IPS-18c (cell line): ENCODE results near the gene HRH3.

ENCODE experiments used
- H3K4me3 ChIP-seq: 2 replicates; pipeline ENCODE4 v1.7.0; 2013; ENCODE audit warnings: low read depth, mild to moderate bottlenecking, low read length, moderate library complexity; ENCODE audit not compliant: insufficient read depth
- H3K9me3 ChIP-seq: one replicate; pipeline ENCODE4 v1.6.1; 2013; ENCODE audit warnings: mild to moderate bottlenecking, low read length, moderate library complexity; ENCODE audit not compliant: control insufficient read depth, insufficient read depth

Gene HRH3

GRCh38 chr20:62196286-62196685 lies 23.8 kb downstream of the HRH3 start:
- no peaks in the 10 kb centered on the region for H3K9me3 ChIP-seq
- H3K4me3 ChIP-seq, result no peak overlapping the region

- Histone ChIP-seq H3K4me3 (no peak overlapping the region), H3K9me3 (no peaks in the 10 kb centered on the region)
Measured at GRCh38 chr20:62195736-62196135, 24.3 kb downstream of the HRH3 start.

GRCh38 chr20:62195075-62195405 lies 25.0 kb downstream of the HRH3 start:
- H3K9me3 ChIP-seq, result no peaks in the 10 kb centered on the region
- H3K4me3 ChIP-seq, result no peak overlapping the region

GRCh38 chr20:62193079-62194025 lies 26.7 kb downstream of the HRH3 start:
- Histone ChIP-seq H3K9me3 (no peaks in the 10 kb centered on the region), H3K4me3 (no peak overlapping the region)

- no peak overlapping the region for H3K4me3 ChIP-seq
- H3K9me3 ChIP-seq, result no peaks in the 10 kb centered on the region
Measured at GRCh38 chr20:62192635-62193034, 27.4 kb downstream of the HRH3 start.

GRCh38 chr20:62191781-62192559 lies 28.1 kb downstream of the HRH3 start:
- no peak overlapping the region for H3K4me3 ChIP-seq
- no peaks in the 10 kb centered on the region for H3K9me3 ChIP-seq

GRCh38 chr20:62190639-62191411 lies 29.3 kb downstream of the HRH3 start:
- Histone ChIP-seq H3K4me3 (no peak overlapping the region), H3K9me3 (no peaks in the 10 kb centered on the region)

GRCh38 chr20:62186887-62187866 lies 32.9 kb downstream of the HRH3 start:
- Histone ChIP-seq H3K9me3 (no peaks in the 10 kb centered on the region), H3K4me3 (no peak overlapping the region)

GRCh38 chr20:62186096-62186426 lies 34.0 kb downstream of the HRH3 start:
- H3K4me3 ChIP-seq, result no peak overlapping the region
- H3K9me3 ChIP-seq, result no peaks in the 10 kb centered on the region

GRCh38 chr20:62183426-62184142 lies 36.5 kb downstream of the HRH3 start:
- Histone ChIP-seq H3K4me3 (peak overlapping the region; percentile 97), H3K9me3 (no peaks in the 10 kb centered on the region)

GRCh38 chr20:62182469-62183425 lies 37.3 kb downstream of the HRH3 start, which contains the start of gene MTG2:
Gene MTG2 (plus strand): TSS chr20:62183028. CDS start chr20:62193421, 10,393 bp downstream.
- peak within 1 kb of the TSS; percentile 97 for H3K4me3 ChIP-seq
- H3K9me3 ChIP-seq, result no peaks in the 10 kb centered on the region

- Histone ChIP-seq H3K9me3 (no peaks in the 10 kb centered on the region), H3K4me3 (peak overlapping the region; percentile 97; the same call in 1 of the 2 replicates)
Measured at GRCh38 chr20:62181808-62182207, 38.3 kb downstream of the HRH3 start.

- no peaks in the 10 kb centered on the region for H3K9me3 ChIP-seq
Measured at GRCh38 chr20:62179162-62179504, 40.9 kb downstream of the HRH3 start.

GRCh38 chr20:62178316-62179161 lies 41.5 kb downstream of the HRH3 start:
- H3K9me3 ChIP-seq, result no peaks in the 10 kb centered on the region
- H3K4me3 ChIP-seq, result no peak overlapping the region

More at GRCh38 chr20:62179162-62179504, 40.9 kb downstream of the HRH3 start:
- no peak overlapping the region for H3K4me3 ChIP-seq
